ENCODE data around the gene CTPS1.

GRCh38 chr1:40978886-40979240, 633 bp upstream of the CTPS1 start:
- TF ChIP-seq CTCF (IDR thresholded peaks at IDR 0.05 in 8 of 11, conservative IDR thresholded peaks at IDR 0.05 in 3 of 11) (no peak), POLR2AphosphoS5 (IDR thresholded peaks at IDR 0.05) (no peak), POLR2A (IDR thresholded peaks at IDR 0.05) (no peak)
